ENCODE results near the gene ADIPOR1.

The ADIPOR1 gene

DNA sequence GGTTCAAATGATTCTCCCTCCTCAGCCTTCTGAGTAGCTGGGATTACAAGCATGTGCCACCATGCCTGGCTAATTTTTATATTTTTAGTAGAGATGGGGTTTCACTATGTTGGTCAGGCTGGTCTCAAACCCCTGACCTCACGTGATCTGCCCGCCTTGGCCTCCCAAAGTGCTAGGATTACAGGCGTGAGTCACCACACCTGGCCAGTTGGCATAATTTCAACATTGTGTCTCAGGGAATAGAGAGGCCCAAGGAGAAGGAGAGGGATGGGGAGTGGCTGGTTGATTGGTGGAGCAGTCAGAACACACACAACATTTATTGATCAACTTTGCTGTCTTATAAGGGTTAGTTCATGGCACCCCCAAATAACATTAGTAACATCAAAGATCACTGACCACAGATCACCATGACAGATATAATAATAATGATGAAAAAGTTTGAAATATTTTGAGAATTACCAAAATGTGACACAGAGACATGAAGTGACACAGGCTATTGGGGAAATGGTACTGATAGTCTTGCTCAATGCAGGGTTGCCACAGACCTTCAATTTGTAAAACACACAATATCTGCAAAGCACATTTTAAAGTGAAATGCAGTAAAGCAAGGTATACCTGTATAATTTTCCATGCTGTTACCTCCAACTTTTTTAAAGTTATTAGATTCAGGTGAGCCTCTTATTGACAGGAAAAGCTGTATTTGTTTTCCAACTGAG, 24.8 kb upstream of the ADIPOR1 start:
- TF ChIP-seq, protein P1, sequence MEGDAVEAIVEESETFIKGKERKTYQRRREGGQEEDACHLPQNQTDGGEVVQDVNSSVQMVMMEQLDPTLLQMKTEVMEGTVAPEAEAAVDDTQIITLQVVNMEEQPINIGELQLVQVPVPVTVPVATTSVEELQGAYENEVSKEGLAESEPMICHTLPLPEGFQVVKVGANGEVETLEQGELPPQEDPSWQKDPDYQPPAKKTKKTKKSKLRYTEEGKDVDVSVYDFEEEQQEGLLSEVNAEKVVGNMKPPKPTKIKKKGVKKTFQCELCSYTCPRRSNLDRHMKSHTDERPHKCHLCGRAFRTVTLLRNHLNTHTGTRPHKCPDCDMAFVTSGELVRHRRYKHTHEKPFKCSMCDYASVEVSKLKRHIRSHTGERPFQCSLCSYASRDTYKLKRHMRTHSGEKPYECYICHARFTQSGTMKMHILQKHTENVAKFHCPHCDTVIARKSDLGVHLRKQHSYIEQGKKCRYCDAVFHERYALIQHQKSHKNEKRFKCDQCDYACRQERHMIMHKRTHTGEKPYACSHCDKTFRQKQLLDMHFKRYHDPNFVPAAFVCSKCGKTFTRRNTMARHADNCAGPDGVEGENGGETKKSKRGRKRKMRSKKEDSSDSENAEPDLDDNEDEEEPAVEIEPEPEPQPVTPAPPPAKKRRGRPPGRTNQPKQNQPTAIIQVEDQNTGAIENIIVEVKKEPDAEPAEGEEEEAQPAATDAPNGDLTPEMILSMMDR (conservative IDR thresholded peaks at IDR 0.05; ENCODE audit: low read length): no peak
- DNase-seq (ENCODE audit: low read depth): no peak
- no peak overlapping the region for H3K4me3 ChIP-seq (ENCODE audit: low read length)

- TF ChIP-seq, protein P1 (conservative IDR thresholded peaks at IDR 0.05; ENCODE audit: low read length): no peak
- no peak overlapping the region for H3K4me3 ChIP-seq (ENCODE audit: low read length)
- DNase-seq (ENCODE audit: low read depth): no peak
Observed at GRCh38 chr1:202981939-202982338, 23.8 kb upstream of the ADIPOR1 start.

DNA sequence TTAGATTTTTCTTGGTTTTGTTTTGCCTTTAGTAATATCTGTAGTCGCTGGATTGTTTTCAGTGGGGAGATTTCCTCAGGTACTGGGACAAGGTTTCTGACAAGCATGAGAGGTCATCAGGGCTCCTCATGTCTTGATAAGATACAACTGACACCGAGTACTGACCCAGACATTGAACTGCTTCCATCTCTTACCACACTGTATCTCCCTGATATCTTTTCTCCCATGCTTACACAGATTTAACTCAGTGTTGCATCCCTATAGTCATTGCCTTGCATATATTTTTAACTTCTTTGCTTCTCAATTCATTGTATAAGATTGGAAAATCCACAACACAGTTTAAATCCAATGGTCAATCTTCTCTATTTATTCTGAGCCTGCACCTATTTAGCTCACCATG, 21.3 kb upstream of the ADIPOR1 start:
- TF ChIP-seq, protein P1 (conservative IDR thresholded peaks at IDR 0.05; ENCODE audit: low read length): no peak
- DNase-seq (ENCODE audit: low read depth): no peak
- no peak overlapping the region for H3K4me3 ChIP-seq (ENCODE audit: low read length)

GRCh38 chr1:202976633-202977032, 18.5 kb upstream of the ADIPOR1 start:
- H3K4me3 ChIP-seq (ENCODE audit: low read length): no peak overlapping the region
- no peak for DNase-seq (ENCODE audit: low read depth)
- TF ChIP-seq, protein P1 (conservative IDR thresholded peaks at IDR 0.05; ENCODE audit: low read length): no peak

GRCh38 chr1:202974856-202975255, 16.7 kb upstream of the ADIPOR1 start:
- no peak for DNase-seq (ENCODE audit: low read depth)
- no peak overlapping the region for H3K4me3 ChIP-seq (ENCODE audit: low read length)
- TF ChIP-seq, protein P1 (conservative IDR thresholded peaks at IDR 0.05; ENCODE audit: low read length): no peak

DNA sequence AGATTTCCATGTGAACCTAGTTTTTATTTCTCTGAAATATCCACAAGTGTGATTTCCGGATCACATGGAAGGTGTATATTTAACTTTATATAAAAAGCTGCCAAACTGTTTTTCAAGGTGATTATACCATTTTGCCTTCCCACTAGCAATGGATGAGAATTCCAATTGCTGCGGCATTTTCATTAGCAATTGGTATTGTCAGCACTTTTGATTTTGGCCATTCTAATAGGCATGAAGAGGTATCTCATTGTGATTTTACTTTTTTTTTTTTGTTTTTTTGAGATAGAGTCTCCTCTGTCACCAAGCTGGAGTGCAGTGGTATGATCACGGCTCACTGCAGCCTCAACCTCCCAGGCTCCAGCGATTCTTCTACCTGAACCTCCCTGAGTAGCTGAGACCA, 13.9 kb upstream of the ADIPOR1 start:
- TF ChIP-seq, protein P1 (conservative IDR thresholded peaks at IDR 0.05; ENCODE audit: low read length): no peak
- DNase-seq (ENCODE audit: low read depth): no peak
- H3K4me3 ChIP-seq (ENCODE audit: low read length): no peak overlapping the region

DNA sequence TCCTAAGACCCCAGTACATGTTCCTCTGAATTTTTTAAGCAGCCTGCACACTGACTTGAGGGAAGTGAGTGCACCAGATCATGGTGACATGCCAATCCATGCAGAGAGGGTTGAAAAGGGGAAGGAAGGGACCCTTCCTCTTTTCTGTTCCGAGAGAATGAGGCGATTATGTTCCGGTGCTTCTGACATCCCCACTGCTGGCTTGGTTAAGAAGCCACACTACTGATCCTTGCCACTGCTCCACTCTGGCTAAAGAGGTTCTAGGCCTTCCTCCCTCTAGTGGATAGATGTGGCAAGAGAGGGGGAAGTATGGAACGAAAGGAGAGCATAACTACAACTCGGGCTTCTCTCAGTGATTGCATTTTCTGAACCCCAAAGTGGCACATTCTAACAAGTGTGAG, 10.8 kb upstream of the ADIPOR1 start:
- TF ChIP-seq, protein P1 (conservative IDR thresholded peaks at IDR 0.05; ENCODE audit: low read length): peak; percentile 92
- no peak overlapping the region for H3K4me3 ChIP-seq (ENCODE audit: low read length)
- peak; percentile 65 for DNase-seq (ENCODE audit: low read depth)

Measured in AG10803 (cell line).